HepG2 (cell line): ENCODE data around the gene TRMT1. TPM values are rescaled to one million over a fixed set of nuclear protein-coding genes. Genes with fewer than 3 reads are reported as not detected.

Experiments
- ADNP ChIP-seq: sonication (generic); formaldehyde crosslinking; IDR thresholded peaks from 2 replicates; pipeline ENCODE4 v1.4.0; 2020; ENCODE audit warnings: missing genetic modification reagents
- DMAP1 ChIP-seq: IDR thresholded peaks from 2 replicates; pipeline ENCODE4 v1.6.1; 2016
- FOXA3 ChIP-seq: IDR thresholded peaks from 2 replicates; pipeline ENCODE4 v1.6.1; 2016; ENCODE audit warnings: missing genetic modification reagents, missing compliant biosample characterization
- GATA4 ChIP-seq: sonication (generic); IDR thresholded peaks from 2 replicates; pipeline ENCODE4 v1.6.1; 2016; ENCODE audit warnings: antibody characterized with exemption, low read depth, borderline replicate concordance
- GATAD1 ChIP-seq: IDR thresholded peaks from 2 replicates; pipeline ENCODE4 v1.6.1; 2016; ENCODE audit warnings: missing genetic modification reagents, missing compliant biosample characterization
- GPN1 ChIP-seq: sonication (generic); formaldehyde crosslinking; IDR thresholded peaks from 2 replicates; pipeline ENCODE4 v1.5.1; 2020; ENCODE audit warnings: missing genetic modification reagents, borderline replicate concordance
- IRF9 ChIP-seq: sonication (generic); formaldehyde crosslinking; IDR thresholded peaks from 2 replicates; pipeline ENCODE4 v1.8.0; 2022; ENCODE audit warnings: missing genetic modification reagents, mild to moderate bottlenecking, borderline replicate concordance
- KAT7 ChIP-seq: IDR thresholded peaks from 2 replicates; pipeline ENCODE4 v1.6.1; 2018; ENCODE audit warnings: borderline replicate concordance, missing compliant biosample characterization
- KDM2A ChIP-seq: sonication (generic); formaldehyde crosslinking; IDR thresholded peaks from 2 replicates; pipeline ENCODE4 v1.4.0; 2020; ENCODE audit warnings: low read depth, missing genetic modification reagents, borderline replicate concordance
- MIER3 ChIP-seq: IDR thresholded peaks from 2 replicates; pipeline ENCODE4 v1.6.1; 2016; ENCODE audit warnings: missing compliant biosample characterization, borderline replicate concordance
- PITX1 ChIP-seq: sonication (generic); formaldehyde crosslinking; IDR thresholded peaks from 2 replicates; pipeline ENCODE4 v1.5.1; 2020; ENCODE audit warnings: mild to moderate bottlenecking, missing genetic modification reagents
- PPARG ChIP-seq: conservative IDR thresholded peaks from 2 replicates; pipeline ENCODE4 v1.6.1; 2016; ENCODE audit warnings: missing biosample characterization, missing genetic modification reagents
- RFXANK ChIP-seq: IDR thresholded peaks from 2 replicates; pipeline ENCODE4 v1.6.1; 2016
- RXRB ChIP-seq: IDR thresholded peaks from 2 replicates; pipeline ENCODE4 v1.6.1; 2016; ENCODE audit warnings: borderline replicate concordance, missing genetic modification reagents, missing compliant biosample characterization
- SMAD1 ChIP-seq: sonication (generic); formaldehyde crosslinking; IDR thresholded peaks from 2 replicates; pipeline ENCODE4 v1.4.0; 2020; ENCODE audit warnings: missing genetic modification reagents, low read depth, mild to moderate bottlenecking, borderline replicate concordance
- ZNF296 ChIP-seq: sonication (generic); formaldehyde crosslinking; conservative IDR thresholded peaks from 2 replicates; pipeline ENCODE4 v1.5.0; 2020; ENCODE audit warnings: mild to moderate bottlenecking, missing genetic modification reagents
- ZNF350 ChIP-seq: sonication (generic); formaldehyde crosslinking; IDR thresholded peaks from 2 replicates; pipeline ENCODE4 v1.4.0; 2020; ENCODE audit warnings: mild to moderate bottlenecking, low read depth, missing genetic modification reagents, borderline replicate concordance
- ZNF605 ChIP-seq: sonication (generic); formaldehyde crosslinking; IDR thresholded peaks from 2 replicates; pipeline ENCODE4 v1.8.0; 2022; ENCODE audit warnings: mild to moderate bottlenecking, missing genetic modification reagents
- ZNF619 ChIP-seq: sonication (generic); formaldehyde crosslinking; IDR thresholded peaks from 2 replicates; pipeline ENCODE4 v1.4.0; 2020; ENCODE audit warnings: mild to moderate bottlenecking, missing genetic modification reagents
- ZNF772 ChIP-seq: sonication (generic); formaldehyde crosslinking; IDR thresholded peaks from 2 replicates; pipeline ENCODE4 v1.5.0; 2020; ENCODE audit warnings: mild to moderate bottlenecking, missing genetic modification reagents
- polyA plus RNA-seq, 8 experiments: library from polyadenylated mRNA; depleted of rRNA in 3 of 8; stranded (reverse) in 7 of 8; unstranded in 1 of 8; fragments of >200 nt; fragmentation: Illumina TruSeq in 4 of 8; extraction: Trizol in 4 of 8; gene quantifications; 2 replicates each; pipeline versions ENCODE4 v1.2.1 to v1.2.3, GENCODE V29; 2011 to 2016; ENCODE audit warnings: low read depth in 4 of 8, missing spikeins in 1 of 8, mixed read lengths in 1 of 8; ENCODE audit not compliant: insufficient read depth in 1 of 8
- total RNA-seq, 5 experiments: library from RNA; depleted of rRNA; stranded (reverse); fragments of >200 nt; fragmentation: Illumina TruSeq; extraction: Trizol; gene quantifications; 2 replicates each; pipeline ENCODE4 v1.2.3, GENCODE V29; 2016; ENCODE audit warnings: low read depth in 1 of 5
- TF ChIP-seq, protein P1 (sequence below): IDR thresholded peaks from 2 replicates; pipeline ENCODE4 v1.4.0; 2020; ENCODE audit warnings: mild to moderate bottlenecking, missing genetic modification reagents
- TF ChIP-seq, protein P2 (sequence below): sonication (generic); formaldehyde crosslinking; IDR thresholded peaks from 2 replicates; pipeline ENCODE4 v1.8.0; 2022; ENCODE audit warnings: missing genetic modification reagents, mild to moderate bottlenecking, inconsistent platforms, borderline replicate concordance
- TF ChIP-seq, protein P3 (sequence below): IDR thresholded peaks from 2 replicates; pipeline ENCODE4 v1.6.1; 2016; ENCODE audit warnings: missing compliant biosample characterization, missing genetic modification reagents, borderline replicate concordance

TRMT1 gene
- total and polyA plus RNA-seq, 2 of the 13 experiments (the other 11 are each of a cell fraction or from before 2014, with no cell fraction given), result 35.5 to 44.1 TPM

DNA sequence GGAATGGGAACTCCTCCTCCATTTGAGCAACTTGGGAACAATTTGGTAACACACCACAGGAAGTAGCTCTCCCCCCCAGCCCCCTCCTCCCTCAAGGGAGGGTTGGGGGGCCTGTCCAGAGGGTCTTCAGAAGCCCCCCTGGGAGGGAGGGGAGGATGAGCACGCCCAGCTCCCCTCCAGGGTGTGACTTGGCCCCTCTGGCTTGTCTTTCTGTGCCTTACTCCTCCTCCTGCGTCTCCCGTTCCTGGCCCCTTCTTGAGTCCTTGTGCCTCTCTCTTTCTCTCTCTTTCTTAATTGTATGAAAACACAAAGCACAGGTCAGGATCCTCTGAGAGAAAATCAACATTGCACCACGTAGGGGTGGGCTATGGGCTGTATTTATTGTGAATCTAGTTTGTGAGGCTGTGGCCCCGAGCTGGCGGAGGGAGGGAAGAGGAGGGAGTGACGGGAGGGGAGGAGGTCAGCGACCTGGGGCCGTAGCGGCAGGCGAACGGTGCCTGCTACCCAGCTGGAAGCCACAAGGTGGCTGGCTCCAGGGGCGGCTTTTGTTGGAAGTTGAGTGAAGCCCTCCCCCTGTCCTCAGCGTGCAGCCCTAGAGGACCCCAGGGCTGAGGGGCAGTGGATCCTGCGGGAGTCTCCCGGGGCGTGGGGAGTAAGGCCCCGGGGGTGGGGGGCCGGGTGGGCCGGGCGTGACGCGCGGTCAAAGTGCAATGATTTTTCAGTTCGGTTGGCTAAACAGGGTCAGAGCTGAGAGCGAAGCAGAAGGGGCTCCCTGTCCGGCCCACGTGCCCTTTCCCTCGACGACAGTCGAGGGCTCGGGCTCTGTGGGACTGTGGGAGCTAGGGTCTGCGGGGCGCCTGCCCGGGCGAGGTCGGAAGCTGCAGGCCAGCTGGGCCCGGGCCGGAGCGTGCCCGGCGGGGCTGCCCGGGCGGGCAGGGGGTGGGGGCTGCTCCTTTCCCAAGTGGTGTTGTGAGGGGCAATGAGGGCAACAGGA is 20.3 kb downstream of the TRMT1 start (continued):
- TF ChIP-seq, protein P1, sequence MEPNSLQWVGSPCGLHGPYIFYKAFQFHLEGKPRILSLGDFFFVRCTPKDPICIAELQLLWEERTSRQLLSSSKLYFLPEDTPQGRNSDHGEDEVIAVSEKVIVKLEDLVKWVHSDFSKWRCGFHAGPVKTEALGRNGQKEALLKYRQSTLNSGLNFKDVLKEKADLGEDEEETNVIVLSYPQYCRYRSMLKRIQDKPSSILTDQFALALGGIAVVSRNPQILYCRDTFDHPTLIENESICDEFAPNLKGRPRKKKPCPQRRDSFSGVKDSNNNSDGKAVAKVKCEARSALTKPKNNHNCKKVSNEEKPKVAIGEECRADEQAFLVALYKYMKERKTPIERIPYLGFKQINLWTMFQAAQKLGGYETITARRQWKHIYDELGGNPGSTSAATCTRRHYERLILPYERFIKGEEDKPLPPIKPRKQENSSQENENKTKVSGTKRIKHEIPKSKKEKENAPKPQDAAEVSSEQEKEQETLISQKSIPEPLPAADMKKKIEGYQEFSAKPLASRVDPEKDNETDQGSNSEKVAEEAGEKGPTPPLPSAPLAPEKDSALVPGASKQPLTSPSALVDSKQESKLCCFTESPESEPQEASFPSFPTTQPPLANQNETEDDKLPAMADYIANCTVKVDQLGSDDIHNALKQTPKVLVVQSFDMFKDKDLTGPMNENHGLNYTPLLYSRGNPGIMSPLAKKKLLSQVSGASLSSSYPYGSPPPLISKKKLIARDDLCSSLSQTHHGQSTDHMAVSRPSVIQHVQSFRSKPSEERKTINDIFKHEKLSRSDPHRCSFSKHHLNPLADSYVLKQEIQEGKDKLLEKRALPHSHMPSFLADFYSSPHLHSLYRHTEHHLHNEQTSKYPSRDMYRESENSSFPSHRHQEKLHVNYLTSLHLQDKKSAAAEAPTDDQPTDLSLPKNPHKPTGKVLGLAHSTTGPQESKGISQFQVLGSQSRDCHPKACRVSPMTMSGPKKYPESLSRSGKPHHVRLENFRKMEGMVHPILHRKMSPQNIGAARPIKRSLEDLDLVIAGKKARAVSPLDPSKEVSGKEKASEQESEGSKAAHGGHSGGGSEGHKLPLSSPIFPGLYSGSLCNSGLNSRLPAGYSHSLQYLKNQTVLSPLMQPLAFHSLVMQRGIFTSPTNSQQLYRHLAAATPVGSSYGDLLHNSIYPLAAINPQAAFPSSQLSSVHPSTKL (CRISPR knock-in tag), result 0 out of 2 replicates have a peak, but pooled peaks have one; percentile 35
- 0 out of 2 replicates have a peak, but pooled peaks have one; percentile 11 for TF ChIP-seq IRF9 (CRISPR knock-in tag)
- TF ChIP-seq ZNF350 (CRISPR knock-in tag), result no peak
- TF ChIP-seq MIER3 (CRISPR knock-in tag), result no peak
- TF ChIP-seq ZNF605 (CRISPR knock-in tag), result no peak
- TF ChIP-seq ZNF619 (CRISPR knock-in tag), result no peak
- no peak for TF ChIP-seq SMAD1 (CRISPR knock-in tag)
- no peak for TF ChIP-seq KAT7 (CRISPR knock-in tag)
- no peak for TF ChIP-seq GATAD1 (CRISPR knock-in tag)
- TF ChIP-seq ADNP (CRISPR knock-in tag), result no peak
- no peak for TF ChIP-seq GPN1 (CRISPR knock-in tag)
- no peak for TF ChIP-seq GATA4
- TF ChIP-seq, protein P2, sequence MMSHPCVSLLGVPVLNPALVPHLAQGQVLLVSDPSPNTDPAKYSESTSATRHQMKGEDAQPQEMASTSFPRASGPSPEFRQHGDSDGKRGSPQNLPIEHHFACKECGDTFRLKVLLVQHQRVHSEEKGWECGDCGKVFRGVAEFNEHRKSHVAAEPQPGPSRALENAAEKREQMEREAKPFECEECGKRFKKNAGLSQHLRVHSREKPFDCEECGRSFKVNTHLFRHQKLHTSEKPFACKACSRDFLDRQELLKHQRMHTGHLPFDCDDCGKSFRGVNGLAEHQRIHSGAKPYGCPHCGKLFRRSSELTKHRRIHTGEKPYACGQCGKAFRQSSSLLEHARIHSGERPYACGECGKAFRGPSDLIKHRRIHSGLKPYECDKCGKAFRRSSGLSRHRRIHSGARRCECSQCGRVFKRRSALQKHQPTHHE (CRISPR knock-in tag), result no peak
- TF ChIP-seq RFXANK (CRISPR knock-in tag), result no peak
- TF ChIP-seq ZNF296 (CRISPR knock-in tag), result no peak
- peak; percentile 27; the same call in 1 of the 2 replicates for TF ChIP-seq PITX1
- TF ChIP-seq PPARG, result no peak
- TF ChIP-seq, protein P3, sequence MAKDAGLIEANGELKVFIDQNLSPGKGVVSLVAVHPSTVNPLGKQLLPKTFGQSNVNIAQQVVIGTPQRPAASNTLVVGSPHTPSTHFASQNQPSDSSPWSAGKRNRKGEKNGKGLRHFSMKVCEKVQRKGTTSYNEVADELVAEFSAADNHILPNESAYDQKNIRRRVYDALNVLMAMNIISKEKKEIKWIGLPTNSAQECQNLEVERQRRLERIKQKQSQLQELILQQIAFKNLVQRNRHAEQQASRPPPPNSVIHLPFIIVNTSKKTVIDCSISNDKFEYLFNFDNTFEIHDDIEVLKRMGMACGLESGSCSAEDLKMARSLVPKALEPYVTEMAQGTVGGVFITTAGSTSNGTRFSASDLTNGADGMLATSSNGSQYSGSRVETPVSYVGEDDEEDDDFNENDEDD, result peak; percentile 72; the same call in 1 of the 2 replicates
- 0 out of 2 replicates have a peak, but pooled peaks have one; percentile 19 for TF ChIP-seq FOXA3 (CRISPR knock-in tag)
- TF ChIP-seq RXRB (CRISPR knock-in tag), result peak; percentile 73
- TF ChIP-seq KDM2A, result peak; percentile 75
- no peak for TF ChIP-seq ZNF772 (CRISPR knock-in tag)
- TF ChIP-seq DMAP1 (CRISPR knock-in tag), result no peak
